Ammon's horn (tissue), 1 donor: ENCODE measurements around the gene TNFSF4.
"Not testable (repeated sequence)": the region's sequence is repeated elsewhere in the genome, so short reads cannot be mapped to it uniquely, and the experiment has no call there.

Experiments
- DNase-seq: peaks from one replicate; pipeline ENCODE4 v3.0.0-alpha.2; 2016; ENCODE audit warnings: low spot score

The TNFSF4 gene

GRCh38 chr1:173206816-173207568, at the start of gene TNFSF4:
Gene TNFSF4, minus strand, starts transcription at chr1:173207331. Its CDS starts 155 bp downstream, at chr1:173207176.
- no peak for DNase-seq

- DNase-seq, result no peak
Observed at GRCh38 chr1:173255214-173255813, 48.2 kb upstream of the TNFSF4 start.

- DNase-seq, result no peak
Observed at GRCh38 chr1:173253046-173253445, 45.9 kb upstream of the TNFSF4 start.

- DNase-seq, result no peak
Observed at GRCh38 chr1:173249349-173249748, 42.2 kb upstream of the TNFSF4 start.

- DNase-seq, result no peak
Observed at GRCh38 chr1:173248247-173248940, 41.3 kb upstream of the TNFSF4 start.

GRCh38 chr1:173245892-173246291, 38.8 kb upstream of the TNFSF4 start:
- DNase-seq, result no peak

- no peak for DNase-seq
Observed at GRCh38 chr1:173243300-173243699, 36.2 kb upstream of the TNFSF4 start.

GRCh38 chr1:173241528-173242347, 34.6 kb upstream of the TNFSF4 start:
- no peak for DNase-seq

GRCh38 chr1:173240609-173241008, 33.5 kb upstream of the TNFSF4 start:
- DNase-seq, result no peak

- no peak for DNase-seq
Observed at GRCh38 chr1:173239058-173239457, 31.9 kb upstream of the TNFSF4 start.

GRCh38 chr1:173234899-173235298, 27.8 kb upstream of the TNFSF4 start:
- no peak for DNase-seq

GRCh38 chr1:173234434-173234833, 27.3 kb upstream of the TNFSF4 start:
- not testable (repeated sequence) for DNase-seq

GRCh38 chr1:173229031-173229430, 21.9 kb upstream of the TNFSF4 start:
- DNase-seq, result not testable (repeated sequence)

GRCh38 chr1:173224949-173225348, 17.8 kb upstream of the TNFSF4 start:
- no peak for DNase-seq

- no peak for DNase-seq
Observed at GRCh38 chr1:173224280-173224892, 17.3 kb upstream of the TNFSF4 start.

GRCh38 chr1:173223031-173223380, 15.9 kb upstream of the TNFSF4 start:
- DNase-seq, result no peak

- no peak for DNase-seq
Observed at GRCh38 chr1:173222149-173223030, 15.3 kb upstream of the TNFSF4 start.

GRCh38 chr1:173220157-173220556, 13.0 kb upstream of the TNFSF4 start:
- DNase-seq, result no peak

GRCh38 chr1:173213665-173214064, 6.5 kb upstream of the TNFSF4 start:
- no peak for DNase-seq

GRCh38 chr1:173212952-173213491, 5.9 kb upstream of the TNFSF4 start:
- DNase-seq, result no peak
